Liver (tissue), 9 donors: ENCODE measurements around the gene PTP4A2. TPM values are rescaled to one million over a fixed set of nuclear protein-coding genes. Genes with fewer than 3 reads are reported as not detected.
A peak's percentile ranks its signal among the peaks of the same experiment; 100 is the strongest.

Experiments used
- DNase-seq: peaks from one replicate; pipeline ENCODE4 v3.0.0-alpha.2; 2017; ENCODE audit warnings: low spot score
- H3K27ac ChIP-seq, 2 donors: one replicate each; pipeline ENCODE4 v1.7.0; 2013; ENCODE audit warnings: inconsistent platforms in 2 of 2, low read length in 2 of 2, control low read depth in 1 of 2, low read depth in 1 of 2, mild to moderate bottlenecking in 1 of 2
- H3K27me3 ChIP-seq, 4 donors: one replicate each; pipeline versions ENCODE4 v1.6.1 to v1.7.0; 2013; ENCODE audit warnings: low read length in 3 of 4, inconsistent platforms in 1 of 4, mild to moderate bottlenecking in 1 of 4, moderate library complexity in 1 of 4; ENCODE audit not compliant: control insufficient read depth in 4 of 4, insufficient read depth in 4 of 4
- H3K36me3 ChIP-seq, 4 donors: one replicate each; pipeline versions ENCODE4 v1.6.1 to v1.7.0; 2013; ENCODE audit warnings: low read length in 3 of 4, mild to moderate bottlenecking in 3 of 4, low read depth in 1 of 4, moderate library complexity in 1 of 4; ENCODE audit not compliant: control insufficient read depth in 4 of 4, insufficient read depth in 3 of 4
- H3K4me1 ChIP-seq, 4 donors: one replicate each; pipeline versions ENCODE4 v1.6.1 to v1.7.0; 2013; ENCODE audit warnings: low read length in 3 of 4, mild to moderate bottlenecking in 3 of 4, moderate library complexity in 1 of 4; ENCODE audit not compliant: control insufficient read depth in 4 of 4, insufficient read depth in 4 of 4
- H3K4me3 ChIP-seq, 3 donors: one replicate each; pipeline versions ENCODE4 v1.6.1 to v1.7.0; 2013; ENCODE audit warnings: low read length in 3 of 3, control low read depth in 1 of 3, low read depth in 1 of 3, mild to moderate bottlenecking in 1 of 3
- H3K9ac ChIP-seq, 2 donors: one replicate each; pipeline ENCODE4 v1.7.0; 2013; ENCODE audit warnings: low read length in 2 of 2, mild to moderate bottlenecking in 2 of 2, moderate library complexity in 2 of 2, control low read depth in 1 of 2, low read depth in 1 of 2
- H3K9me3 ChIP-seq, 4 donors: one replicate each; pipeline versions ENCODE4 v1.6.1 to v1.7.0; 2013; ENCODE audit warnings: low read length in 3 of 4; ENCODE audit not compliant: control insufficient read depth in 4 of 4
- EGR1 ChIP-seq, 2 donors: IDR thresholded peaks; 2 replicates each; pipeline ENCODE4 v1.6.1; 2016 to 2018; ENCODE audit warnings: antibody characterized with exemption in 2 of 2, low read depth in 2 of 2
- FOXA2 ChIP-seq: IDR thresholded peaks from 2 replicates; pipeline ENCODE4 v1.6.1; 2016; ENCODE audit warnings: antibody characterized with exemption
- GABPA ChIP-seq, 2 donors: IDR thresholded peaks in 1 of 2; conservative IDR thresholded peaks in 1 of 2; 2 replicates each; pipeline ENCODE4 v1.6.1; 2016; ENCODE audit warnings: antibody characterized with exemption in 2 of 2, mild to moderate bottlenecking in 1 of 2, moderate library complexity in 1 of 2
- HNF4A ChIP-seq, 2 donors: conservative IDR thresholded peaks; 2 replicates each; pipeline ENCODE4 v1.6.1; 2016; ENCODE audit warnings: antibody characterized with exemption in 2 of 2, mild to moderate bottlenecking in 2 of 2
- HNF4G ChIP-seq: IDR thresholded peaks from 2 replicates; pipeline ENCODE4 v1.6.1; 2016; ENCODE audit warnings: antibody characterized with exemption
- JUND ChIP-seq, 2 donors: IDR thresholded peaks; 2 replicates each; pipeline ENCODE4 v1.6.1; 2016; ENCODE audit warnings: antibody characterized with exemption in 2 of 2
- NR2F2 ChIP-seq: IDR thresholded peaks from 2 replicates; pipeline ENCODE4 v1.6.1; 2016; ENCODE audit warnings: antibody characterized with exemption
- RAD21 ChIP-seq, 2 donors: IDR thresholded peaks; 2 replicates each; pipeline ENCODE4 v1.6.1; 2016; ENCODE audit warnings: antibody characterized with exemption in 2 of 2, mild to moderate bottlenecking in 2 of 2
- RXRA ChIP-seq, 2 donors: IDR thresholded peaks; 2 replicates each; pipeline ENCODE4 v1.6.1; 2017 to 2018; ENCODE audit warnings: antibody characterized with exemption in 2 of 2, mild to moderate bottlenecking in 1 of 2
- SP1 ChIP-seq: IDR thresholded peaks from 2 replicates; pipeline ENCODE4 v1.6.1; 2018; ENCODE audit warnings: antibody characterized with exemption, mild to moderate bottlenecking
- TAF1 ChIP-seq: conservative IDR thresholded peaks from 2 replicates; pipeline ENCODE4 v1.6.1; 2016; ENCODE audit warnings: antibody characterized with exemption, mild to moderate bottlenecking
- YY1 ChIP-seq: IDR thresholded peaks from 2 replicates; pipeline ENCODE4 v1.6.1; 2016; ENCODE audit warnings: antibody characterized with exemption, mild to moderate bottlenecking
- WGBS: extraction: QIAGEN DNeasy Blood & Tissue Kit; methylation state at CpG from one replicate; pipeline ENCODE4 v1.1.7; 2013; 5-methylcytosine and 5-hydroxymethylcytosine counted together
- polyA plus RNA-seq, 2 donors: library from polyadenylated mRNA; stranded (reverse) in 1 of 2; unstranded in 1 of 2; fragments of 200-250 nt in 1 of 2; fragments of >200 nt in 1 of 2; fragmentation: Nextera tagmentation in 1 of 2; extraction: Ambion mirVana in 1 of 2; gene quantifications; one replicate each; pipeline versions ENCODE4 v1.2.1 to v1.2.3, GENCODE V29; 2013 to 2015
- total RNA-seq, 2 donors: library from RNA; depleted of rRNA; stranded (reverse); fragments of >200 nt; gene quantifications; one replicate each; pipeline ENCODE4 v1.2.3, GENCODE V29; 2014
- TF ChIP-seq, protein P1 (sequence below): fragments of 150-350 bp; IDR thresholded peaks from 2 replicates; pipeline ENCODE4 v1.5.1; 2017; ENCODE audit warnings: improper control_type of control experiment, low read depth, low read length; ENCODE audit not compliant: missing input control
- TF ChIP-seq, protein P2 (sequence below): IDR thresholded peaks from 2 replicates; pipeline ENCODE4 v1.6.1; 2016; ENCODE audit warnings: antibody characterized with exemption
- TF ChIP-seq, protein P3 (sequence below): IDR thresholded peaks from 2 replicates; pipeline ENCODE4 v1.6.1; 2016; ENCODE audit warnings: antibody characterized with exemption
- TF ChIP-seq, protein P4 (sequence below): IDR thresholded peaks from 2 replicates; pipeline ENCODE4 v1.6.1; 2016; ENCODE audit warnings: antibody characterized with exemption, mild to moderate bottlenecking
- donor health status: healthy.
- donor health status: healthy.
- donor health status: healthy.
- donor health status: healthy.
- donor health status: healthy.

PTP4A2 gene
- total and polyA plus RNA-seq, 4 donors: 47.7 to 98.1 (median 71.9) TPM

DNA sequence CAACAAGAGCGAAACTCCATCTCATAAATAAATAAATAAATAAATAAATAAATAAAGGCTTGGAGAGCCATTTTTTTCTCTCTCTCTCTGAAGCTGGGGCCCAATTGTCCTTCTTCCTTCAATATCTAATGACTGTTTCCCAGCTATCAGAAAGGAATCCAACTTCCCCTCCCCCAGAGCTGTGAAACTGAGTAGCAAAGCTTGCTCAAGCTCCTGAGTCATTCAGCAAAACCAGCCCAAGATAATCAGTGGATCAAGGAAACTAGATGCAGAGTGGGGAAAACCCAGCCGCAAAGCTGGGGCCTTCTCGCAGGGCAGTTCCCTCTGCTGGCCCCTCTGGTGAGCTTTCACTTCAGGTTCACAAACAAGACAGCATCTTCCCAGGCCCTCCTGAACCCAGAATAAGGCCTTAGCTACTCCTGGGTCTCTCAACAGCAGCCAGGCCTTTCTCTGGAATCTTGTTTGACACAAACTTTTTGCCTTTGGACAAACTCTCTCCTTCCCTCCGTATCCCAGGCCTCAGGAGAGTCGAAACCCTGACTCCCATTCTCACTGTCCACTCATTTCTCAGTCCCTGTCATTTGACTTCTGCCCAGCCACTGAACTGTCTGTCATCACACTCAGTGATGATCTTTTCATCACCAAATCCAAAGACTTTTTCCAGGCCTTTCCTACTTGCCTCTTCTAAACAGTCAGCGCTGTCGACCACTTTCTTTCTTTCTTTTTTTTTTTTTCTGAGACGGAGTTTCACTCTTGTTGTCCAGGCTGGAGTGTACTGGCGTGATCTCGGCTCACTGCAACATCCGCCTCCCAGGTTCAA is 18.0 kb upstream of the PTP4A2 start:
- no peak overlapping the region for H3K4me3 ChIP-seq
- DNase-seq: peak; percentile 47

DNA sequence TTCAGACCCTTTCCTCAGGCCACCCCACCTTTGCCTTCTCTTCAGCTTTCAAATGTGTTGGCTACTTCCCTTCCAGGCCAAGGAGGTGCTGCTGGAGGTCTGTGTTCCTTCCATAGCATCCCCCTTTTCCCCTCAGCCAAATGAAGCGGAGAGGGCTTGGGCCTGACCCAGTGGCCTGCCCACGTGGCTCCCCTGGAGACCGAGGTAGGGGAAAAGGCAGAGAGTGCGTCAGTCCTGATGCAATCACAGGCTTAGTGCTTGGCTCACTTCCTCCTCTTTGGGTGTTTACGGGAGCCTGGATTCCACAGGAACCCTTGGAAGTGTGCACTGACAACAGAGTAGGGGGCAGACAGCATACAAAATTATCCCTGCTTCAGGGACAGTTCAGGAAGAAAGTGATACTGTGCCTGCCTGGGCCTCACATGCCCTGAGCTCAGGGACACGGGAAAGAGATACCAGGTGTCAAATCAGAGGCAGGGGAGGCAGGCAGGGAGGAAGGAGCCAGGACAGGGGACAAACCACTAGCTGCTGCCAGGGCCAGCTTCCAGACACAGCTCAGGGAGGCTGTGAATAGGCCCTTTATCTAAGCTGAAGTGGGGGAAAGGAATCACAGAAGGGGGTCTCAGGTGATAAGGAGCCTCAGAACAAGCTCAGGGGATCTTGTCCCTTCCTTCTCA is 16.6 kb upstream of the PTP4A2 start:
- H3K27me3 ChIP-seq: no peaks in the 10 kb centered on the region
- H3K4me1 ChIP-seq: peaks cover 4 to 13% (median 10%) of the 10 kb centered on the region in 4 donors
- TF ChIP-seq RAD21 (IDR thresholded peaks at IDR 0.05) (peak; percentile 41 to 60), YY1 (peak; percentile 86), FOXA2 (peak; percentile 61), TAF1 (no peak), EGR1 (IDR thresholded peaks at IDR 0.05; ENCODE audit: low read depth in 2 of 2) (peak; percentile 5 to 43), NR2F2 (peak; percentile 67), RXRA (IDR thresholded peaks at IDR 0.05) (peak; percentile 86 to 96)
- TF ChIP-seq, protein P1, sequence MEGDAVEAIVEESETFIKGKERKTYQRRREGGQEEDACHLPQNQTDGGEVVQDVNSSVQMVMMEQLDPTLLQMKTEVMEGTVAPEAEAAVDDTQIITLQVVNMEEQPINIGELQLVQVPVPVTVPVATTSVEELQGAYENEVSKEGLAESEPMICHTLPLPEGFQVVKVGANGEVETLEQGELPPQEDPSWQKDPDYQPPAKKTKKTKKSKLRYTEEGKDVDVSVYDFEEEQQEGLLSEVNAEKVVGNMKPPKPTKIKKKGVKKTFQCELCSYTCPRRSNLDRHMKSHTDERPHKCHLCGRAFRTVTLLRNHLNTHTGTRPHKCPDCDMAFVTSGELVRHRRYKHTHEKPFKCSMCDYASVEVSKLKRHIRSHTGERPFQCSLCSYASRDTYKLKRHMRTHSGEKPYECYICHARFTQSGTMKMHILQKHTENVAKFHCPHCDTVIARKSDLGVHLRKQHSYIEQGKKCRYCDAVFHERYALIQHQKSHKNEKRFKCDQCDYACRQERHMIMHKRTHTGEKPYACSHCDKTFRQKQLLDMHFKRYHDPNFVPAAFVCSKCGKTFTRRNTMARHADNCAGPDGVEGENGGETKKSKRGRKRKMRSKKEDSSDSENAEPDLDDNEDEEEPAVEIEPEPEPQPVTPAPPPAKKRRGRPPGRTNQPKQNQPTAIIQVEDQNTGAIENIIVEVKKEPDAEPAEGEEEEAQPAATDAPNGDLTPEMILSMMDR: no peak

More for the DNA sequence above, 18.0 kb upstream of the PTP4A2 start:
- Histone ChIP-seq H3K9me3 (no peaks in the 10 kb centered on the region), H3K27me3 (no peaks in the 10 kb centered on the region), H3K4me1 (peaks cover 9 to 23% (median 16%) of the 10 kb centered on the region in 4 donors), H3K27ac (peak overlapping the region; percentile 32 to 80), H3K9ac (no peak overlapping the region), H3K36me3 (no peaks in the 10 kb centered on the region)
- 68% methylated on average over 11 of the region's 11 CpGs for WGBS
- TF ChIP-seq RAD21 (IDR thresholded peaks at IDR 0.05) (peak; percentile 52 to 56), SP1 (peak; percentile 43), YY1 (no peak), EGR1 (IDR thresholded peaks at IDR 0.05; ENCODE audit: low read depth in 2 of 2) (no peak), RXRA (IDR thresholded peaks at IDR 0.05) (peak in 1 of 2 donors; percentile 17), GABPA (IDR thresholded peaks at IDR 0.05 in 1 of 2, conservative IDR thresholded peaks at IDR 0.05 in 1 of 2) (no peak), HNF4A (conservative IDR thresholded peaks at IDR 0.05) (no peak), HNF4G (no peak), NR2F2 (no peak), JUND (IDR thresholded peaks at IDR 0.05) (peak; percentile 53 to 55), TAF1 (no peak), FOXA2 (peak; percentile 8)
- TF ChIP-seq, protein P1: no peak
- TF ChIP-seq, protein P2, sequence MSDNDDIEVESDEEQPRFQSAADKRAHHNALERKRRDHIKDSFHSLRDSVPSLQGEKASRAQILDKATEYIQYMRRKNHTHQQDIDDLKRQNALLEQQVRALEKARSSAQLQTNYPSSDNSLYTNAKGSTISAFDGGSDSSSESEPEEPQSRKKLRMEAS: no peak
- TF ChIP-seq, protein P3, sequence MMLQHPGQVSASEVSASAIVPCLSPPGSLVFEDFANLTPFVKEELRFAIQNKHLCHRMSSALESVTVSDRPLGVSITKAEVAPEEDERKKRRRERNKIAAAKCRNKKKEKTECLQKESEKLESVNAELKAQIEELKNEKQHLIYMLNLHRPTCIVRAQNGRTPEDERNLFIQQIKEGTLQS: no peak
- TF ChIP-seq, protein P4, sequence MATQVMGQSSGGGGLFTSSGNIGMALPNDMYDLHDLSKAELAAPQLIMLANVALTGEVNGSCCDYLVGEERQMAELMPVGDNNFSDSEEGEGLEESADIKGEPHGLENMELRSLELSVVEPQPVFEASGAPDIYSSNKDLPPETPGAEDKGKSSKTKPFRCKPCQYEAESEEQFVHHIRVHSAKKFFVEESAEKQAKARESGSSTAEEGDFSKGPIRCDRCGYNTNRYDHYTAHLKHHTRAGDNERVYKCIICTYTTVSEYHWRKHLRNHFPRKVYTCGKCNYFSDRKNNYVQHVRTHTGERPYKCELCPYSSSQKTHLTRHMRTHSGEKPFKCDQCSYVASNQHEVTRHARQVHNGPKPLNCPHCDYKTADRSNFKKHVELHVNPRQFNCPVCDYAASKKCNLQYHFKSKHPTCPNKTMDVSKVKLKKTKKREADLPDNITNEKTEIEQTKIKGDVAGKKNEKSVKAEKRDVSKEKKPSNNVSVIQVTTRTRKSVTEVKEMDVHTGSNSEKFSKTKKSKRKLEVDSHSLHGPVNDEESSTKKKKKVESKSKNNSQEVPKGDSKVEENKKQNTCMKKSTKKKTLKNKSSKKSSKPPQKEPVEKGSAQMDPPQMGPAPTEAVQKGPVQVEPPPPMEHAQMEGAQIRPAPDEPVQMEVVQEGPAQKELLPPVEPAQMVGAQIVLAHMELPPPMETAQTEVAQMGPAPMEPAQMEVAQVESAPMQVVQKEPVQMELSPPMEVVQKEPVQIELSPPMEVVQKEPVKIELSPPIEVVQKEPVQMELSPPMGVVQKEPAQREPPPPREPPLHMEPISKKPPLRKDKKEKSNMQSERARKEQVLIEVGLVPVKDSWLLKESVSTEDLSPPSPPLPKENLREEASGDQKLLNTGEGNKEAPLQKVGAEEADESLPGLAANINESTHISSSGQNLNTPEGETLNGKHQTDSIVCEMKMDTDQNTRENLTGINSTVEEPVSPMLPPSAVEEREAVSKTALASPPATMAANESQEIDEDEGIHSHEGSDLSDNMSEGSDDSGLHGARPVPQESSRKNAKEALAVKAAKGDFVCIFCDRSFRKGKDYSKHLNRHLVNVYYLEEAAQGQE: no peak

More for the DNA sequence above, 16.6 kb upstream of the PTP4A2 start:
- 15% methylated on average over 6 of the region's 6 CpGs for WGBS
- Histone ChIP-seq H3K4me3 (no peak overlapping the region), H3K27ac (peak overlapping the region; percentile 68 to 86), H3K9ac (peak overlapping the region in 1 of 2 donors; percentile 82), H3K36me3 (no peaks in the 10 kb centered on the region), H3K9me3 (no peaks in the 10 kb centered on the region)
- no peak for DNase-seq
